Ecto neural progenitor cell (in vitro differentiated cells): Measurements from ENCODE around the gene VMAC.
"Not testable (repeated sequence)": the region's sequence is repeated elsewhere in the genome, so short reads cannot be mapped to it uniquely, and the experiment has no call there.

Experiments
- DNase-seq: peaks from one replicate; pipeline ENCODE4 v3.0.0-alpha.2; 2018; ENCODE audit warnings: low spot score

VMAC gene, protein sequence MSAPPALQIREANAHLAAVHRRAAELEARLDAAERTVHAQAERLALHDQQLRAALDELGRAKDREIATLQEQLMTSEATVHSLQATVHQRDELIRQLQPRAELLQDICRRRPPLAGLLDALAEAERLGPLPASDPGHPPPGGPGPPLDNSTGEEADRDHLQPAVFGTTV

DNA sequence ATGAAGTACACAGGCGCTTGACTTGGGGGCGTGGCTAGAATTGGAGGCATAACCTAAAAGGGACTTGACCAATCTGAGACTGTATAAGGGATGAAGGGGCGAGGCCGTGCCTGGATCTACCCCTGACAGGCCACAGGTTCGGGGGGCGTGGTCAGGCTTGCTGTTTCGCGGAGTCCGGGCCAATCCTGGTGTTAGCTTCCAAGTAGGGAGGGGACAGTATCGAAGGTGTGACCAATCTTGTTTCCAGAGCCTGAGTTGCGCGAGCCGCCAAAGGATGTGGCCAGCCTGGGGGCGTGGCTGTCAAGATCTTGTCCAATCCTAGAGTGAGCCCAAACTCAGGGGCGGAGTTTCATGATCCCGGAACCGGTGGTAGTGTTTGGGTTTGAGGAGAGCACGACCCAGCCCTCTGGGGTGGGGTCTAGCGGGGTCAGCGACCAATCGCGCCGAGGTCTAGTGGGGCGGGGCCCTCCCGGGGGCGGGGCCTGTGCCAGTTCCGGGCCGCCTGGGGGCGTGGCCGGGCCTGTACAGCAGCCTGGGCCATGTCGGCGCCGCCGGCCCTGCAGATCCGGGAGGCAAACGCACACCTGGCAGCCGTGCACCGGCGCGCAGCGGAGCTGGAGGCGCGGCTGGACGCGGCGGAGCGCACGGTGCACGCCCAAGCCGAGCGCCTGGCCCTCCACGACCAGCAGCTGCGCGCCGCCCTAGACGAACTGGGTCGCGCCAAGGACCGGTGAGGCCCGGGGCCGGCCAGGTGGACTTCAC is at the start of gene VMAC:
Gene VMAC (plus strand): TSS at position 521 of the 762 bp plus-strand sequence. CDS start 19 bp downstream, at position 540.
- peak; percentile 99 for DNase-seq

DNA sequence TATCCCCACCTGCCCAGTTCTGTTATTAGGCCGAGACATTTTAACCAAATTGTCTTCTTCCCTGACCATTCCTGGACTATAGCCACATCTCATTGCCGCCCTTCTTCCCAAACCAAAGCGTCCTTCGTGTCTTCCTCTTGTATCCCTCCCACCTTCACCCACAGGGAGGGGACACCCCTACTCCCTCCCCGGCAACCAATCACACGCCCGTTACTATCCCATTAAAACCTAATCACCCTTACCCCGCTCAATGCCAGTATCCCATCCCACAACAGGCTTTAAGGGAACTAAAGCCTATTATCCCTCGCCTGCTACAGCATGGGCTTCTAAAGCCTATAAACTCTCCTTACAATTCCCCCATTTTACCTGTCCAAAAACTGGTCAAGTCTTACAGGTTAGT is 49.5 kb upstream of the VMAC start:
- DNase-seq = not testable (repeated sequence)

DNA sequence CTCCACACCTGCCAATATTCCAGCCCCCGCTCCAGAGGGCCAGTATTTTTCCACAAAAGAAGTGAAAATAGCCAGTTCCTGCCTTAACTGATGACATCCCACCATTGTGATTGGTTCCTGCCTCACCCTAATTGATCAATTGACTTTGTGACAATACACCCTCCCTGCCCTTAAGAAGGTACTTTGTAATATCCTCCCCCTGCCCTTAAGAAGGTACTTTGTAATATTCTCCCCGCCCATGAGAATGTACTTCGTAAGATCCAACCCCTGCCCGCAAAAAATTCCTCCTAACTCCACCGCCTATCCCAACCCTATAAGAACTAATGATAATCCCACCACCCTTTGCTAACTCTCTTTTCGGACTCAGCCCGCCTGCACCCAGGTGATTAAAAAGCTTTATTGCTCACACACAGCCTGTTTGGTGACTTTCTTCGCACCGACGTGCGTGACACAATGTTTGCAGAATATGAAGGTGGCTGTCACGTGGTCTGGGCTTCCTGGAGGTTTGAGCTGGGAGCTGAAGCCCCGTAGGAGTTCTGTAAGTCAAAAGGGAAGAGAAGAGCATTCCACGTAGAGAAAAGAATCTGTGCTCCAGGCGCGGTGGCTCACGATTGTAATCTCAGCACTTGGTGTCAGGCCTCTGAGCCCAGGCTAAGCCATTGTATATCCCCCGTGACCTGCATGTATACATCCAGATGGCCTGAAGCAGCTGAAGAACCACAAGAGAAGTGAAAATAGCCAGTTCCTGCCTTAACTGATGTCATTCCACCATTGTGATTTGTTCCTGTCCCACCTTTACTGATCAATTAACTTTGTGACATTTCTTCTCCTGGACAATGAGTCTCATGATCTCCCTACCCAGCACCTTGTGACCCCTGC is 47.2 kb upstream of the VMAC start:
- no peak for DNase-seq

DNA sequence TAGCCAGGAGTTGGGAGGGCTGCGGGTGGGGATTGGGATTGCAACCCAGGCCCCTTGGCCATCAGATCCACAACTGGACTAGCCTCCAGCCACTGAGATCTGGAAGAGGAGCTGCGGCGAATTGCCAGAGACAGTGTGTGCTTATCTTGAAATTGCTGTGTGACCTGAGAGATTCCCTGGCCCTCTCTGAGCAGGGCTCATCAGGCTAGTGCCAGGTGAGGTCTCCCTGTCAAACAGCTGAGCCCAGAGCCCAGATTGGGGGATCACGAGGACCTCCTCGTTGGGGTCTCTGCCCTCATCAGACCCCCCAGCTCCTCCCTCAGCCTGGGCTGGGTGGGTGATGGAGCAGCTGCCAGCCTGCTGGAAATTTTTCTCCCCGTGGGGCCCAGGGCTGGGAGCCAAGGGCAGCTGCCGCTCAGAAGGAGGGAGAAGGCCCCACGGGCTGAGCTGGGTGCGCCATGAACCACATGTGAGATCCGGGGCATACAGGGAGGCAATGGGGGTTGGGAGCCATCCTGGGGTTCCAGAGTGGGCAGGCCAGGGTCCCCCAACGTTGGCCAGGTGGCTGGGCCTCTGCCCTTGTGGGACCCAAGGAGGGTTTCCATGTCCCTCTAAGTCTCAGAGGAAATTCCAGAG is 41.5 kb upstream of the VMAC start:
- no peak for DNase-seq

DNA sequence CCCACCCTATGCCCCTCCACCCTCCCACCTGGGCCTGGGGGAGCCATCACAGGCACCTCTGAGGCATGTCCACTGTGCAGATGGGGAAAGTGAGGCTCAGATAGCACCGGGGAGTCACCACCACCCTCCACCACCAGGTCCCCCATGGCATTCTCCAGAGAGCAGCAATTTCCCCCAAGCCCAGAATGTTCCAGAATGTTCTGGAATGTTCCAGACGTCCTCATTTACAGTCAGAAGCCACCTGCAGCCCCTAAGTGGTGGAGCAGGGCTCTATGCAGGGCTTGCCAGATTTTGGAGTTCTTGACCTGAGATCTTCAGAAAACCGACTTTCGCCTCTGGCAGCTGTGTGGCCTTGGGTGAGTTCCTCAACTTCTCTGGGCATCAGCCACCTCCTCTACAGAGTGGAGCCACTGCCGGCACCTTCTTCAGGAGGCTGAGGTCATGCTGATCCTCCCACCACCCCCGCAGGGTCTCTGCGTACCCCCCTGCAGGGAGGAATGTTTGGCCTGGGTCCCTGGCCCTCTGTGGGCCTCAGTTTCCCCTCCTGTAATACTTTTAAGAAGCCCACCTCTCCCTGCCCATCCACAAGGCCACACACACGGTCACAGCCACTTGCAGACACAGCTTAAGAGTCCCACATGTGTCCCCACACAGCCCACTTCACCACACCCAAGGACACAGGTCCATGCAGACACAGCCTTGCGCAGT is 40.5 kb upstream of the VMAC start:
- no peak for DNase-seq

DNA sequence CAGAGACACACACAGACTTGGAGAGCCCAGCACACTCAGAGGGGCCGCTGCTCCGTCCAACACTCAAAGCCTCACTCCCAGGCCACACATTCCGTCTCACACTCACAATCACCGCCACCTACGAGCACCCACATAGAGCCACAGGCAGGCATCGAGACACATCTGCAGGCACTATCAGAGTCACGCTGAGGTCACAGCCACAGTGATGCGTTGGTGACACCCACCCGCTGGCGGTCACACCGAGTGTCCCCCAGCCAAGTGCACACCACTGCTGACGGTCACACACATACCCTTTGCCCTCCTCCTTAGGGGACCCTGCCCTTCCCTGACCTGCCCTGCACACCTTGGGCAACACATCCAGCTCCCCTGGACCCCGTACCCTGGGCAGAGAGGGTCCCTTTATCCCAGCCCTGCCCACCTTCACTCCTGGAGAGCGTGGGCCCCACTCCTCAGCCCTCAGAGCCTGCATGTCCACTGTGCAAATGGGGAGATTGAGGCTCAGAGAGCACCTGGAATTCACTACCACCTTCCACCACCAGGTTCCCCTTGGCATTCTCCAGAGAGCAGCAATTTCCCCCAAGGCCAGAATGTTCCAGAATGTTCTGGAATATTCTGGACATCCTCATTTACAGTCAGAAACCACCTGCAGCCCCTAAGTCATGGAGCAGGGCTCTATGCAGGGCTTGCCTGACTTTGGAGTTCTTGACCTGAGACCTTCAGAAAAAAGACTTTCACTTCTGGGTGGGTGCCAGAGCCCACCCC is 39.8 kb upstream of the VMAC start:
- DNase-seq = peak; percentile 37

DNA sequence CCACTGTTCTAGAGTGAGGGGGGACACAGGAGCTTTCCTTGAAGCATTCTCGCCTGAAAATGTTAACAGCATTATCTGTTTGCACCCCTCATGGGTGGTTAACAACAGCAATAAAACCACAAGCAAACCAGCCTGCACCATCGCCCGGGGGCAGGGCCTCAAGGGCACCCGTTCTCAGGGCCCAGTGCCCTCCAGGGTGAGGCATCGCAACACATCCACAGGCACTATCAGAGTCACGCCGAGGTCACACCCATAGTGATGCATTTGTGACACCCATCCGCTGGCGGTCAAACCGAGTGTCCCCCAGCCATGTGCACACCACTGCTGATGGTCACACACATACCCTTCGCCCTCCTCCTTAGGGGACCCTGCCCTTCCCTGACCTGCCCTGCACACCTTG is 38.9 kb upstream of the VMAC start:
- DNase-seq = peak; percentile 37

DNA sequence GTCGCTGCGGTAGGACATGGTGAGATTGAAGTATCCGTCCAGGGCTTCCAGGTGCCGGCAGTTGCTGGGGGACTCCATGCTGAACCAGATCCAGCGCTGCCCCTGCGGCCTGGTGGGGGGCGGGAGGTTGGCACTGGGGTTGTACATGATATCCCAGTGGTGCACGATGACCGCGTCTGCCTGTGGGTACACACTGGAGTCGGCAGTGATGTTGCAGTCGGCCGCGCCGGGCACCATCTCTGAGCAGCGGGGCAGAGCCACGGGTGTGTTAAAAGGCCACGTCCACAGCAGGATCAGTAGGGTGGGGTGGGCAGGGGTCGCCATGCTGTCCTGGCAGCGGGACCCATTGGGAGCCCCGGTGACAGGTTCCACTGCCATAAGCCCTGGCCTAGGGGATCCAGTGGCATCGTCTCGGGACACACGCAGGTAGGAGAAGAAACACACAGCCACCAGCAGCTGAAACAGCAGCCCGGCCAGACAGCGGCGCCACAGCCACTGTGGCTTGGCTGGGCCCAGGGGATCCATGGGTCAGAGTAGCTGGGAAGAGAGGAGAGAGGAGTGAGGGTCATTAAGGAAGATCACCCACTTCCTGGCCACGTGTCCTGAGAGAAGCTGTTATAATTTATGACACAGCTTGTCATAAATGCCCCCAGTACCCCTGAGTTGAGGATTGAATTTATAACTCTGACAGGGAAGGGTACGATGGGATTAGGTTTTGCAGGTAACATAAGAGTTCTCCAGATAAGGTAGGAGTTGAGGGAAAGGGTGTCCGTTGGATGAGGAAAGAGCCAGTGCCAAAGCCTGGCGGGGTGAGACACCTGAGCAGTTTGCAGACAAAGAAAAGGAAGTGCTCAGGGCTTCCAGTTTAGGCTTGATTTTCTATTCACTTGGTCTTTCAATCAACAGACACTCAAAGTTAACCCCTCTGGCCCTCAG is 37.2 kb upstream of the VMAC start:
- DNase-seq = no peak

DNA sequence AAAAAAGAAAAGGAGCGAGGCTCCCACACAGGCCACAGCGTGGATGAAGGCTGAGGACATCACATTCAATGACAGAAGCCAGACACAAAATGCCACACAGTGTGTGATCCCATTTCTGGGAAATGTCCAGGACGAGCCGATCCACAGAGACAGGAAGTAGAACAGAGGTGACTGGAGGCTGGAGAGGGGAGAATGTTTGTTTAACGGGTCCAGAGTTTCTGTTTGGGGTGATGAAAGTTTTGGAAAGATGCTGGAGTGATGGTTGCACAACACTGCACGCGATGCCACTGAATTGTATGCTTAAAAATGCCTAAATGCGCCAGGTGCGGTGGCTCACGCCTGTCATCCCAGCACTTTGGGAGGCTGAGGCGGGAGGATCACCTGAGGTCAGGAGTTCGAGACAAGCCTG is 33.7 kb upstream of the VMAC start:
- no peak for DNase-seq

DNA sequence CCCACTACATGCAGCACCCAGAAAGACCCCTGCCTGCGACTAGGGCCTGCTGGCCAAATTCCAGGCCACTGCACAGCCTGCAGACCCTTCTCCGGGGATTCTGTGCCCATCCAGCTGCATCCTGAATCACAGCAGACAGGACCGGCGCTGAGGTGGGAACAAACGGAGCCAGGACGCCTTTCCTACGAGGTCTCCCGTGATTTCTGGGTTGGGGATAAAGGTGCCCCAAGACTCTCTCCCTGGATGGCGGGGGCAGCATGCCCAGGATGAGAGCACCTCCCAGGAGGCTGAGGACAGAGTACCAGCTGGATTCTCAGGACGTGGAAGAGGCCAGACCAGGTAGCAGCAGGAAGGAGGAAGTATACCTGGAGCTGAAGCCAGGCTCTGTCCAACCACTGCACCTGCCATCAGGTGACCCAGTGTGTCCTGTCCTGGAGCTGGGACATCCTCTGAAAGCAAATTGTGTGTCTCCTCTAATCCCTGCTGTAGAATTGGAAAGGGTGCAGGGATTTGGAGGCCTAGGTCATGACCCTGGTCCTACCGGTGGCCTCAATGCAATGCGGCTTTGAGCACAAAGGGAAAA is 31.0 kb upstream of the VMAC start:
- no peak for DNase-seq

DNA sequence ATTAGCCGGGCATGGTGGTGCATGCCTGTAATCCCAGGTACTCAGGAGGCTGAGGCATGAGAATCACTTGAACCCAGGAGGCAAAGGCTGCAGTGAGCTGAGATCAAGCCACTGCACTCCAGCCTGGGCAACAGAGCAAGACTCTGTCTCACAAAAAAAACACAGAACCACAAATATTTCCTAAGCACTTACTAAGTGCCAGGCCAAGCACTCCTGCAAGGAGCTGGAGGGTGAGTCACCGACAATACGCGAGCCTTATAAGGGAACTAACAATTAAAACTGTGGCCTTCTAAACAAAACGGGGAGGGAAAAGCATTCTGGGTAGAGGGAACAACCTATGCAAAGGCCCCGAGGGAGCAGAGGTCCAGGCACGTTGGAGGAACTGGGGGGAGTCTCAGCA is 30.2 kb upstream of the VMAC start:
- not testable (repeated sequence) for DNase-seq

DNA sequence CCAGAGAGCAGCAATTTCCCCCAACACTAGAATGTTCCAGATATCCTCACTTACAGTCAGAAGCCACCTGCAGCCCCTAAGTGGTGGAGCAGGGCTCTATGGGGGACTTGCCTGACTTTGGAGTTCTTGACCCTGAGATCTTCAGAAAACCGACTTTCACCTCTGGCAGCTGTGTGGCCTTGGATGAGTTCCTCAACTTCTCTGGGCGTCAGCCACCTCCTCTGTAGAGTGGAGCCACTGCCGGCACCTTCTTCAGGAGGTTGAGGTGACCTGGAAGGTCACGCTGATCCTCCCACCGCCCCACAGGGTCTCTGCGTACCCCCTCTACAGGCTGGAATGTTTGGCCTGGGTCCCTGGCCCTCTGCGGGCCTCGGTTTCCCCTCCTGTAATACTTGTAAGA is 27.2 kb upstream of the VMAC start:
- DNase-seq = peak; percentile 39

DNA sequence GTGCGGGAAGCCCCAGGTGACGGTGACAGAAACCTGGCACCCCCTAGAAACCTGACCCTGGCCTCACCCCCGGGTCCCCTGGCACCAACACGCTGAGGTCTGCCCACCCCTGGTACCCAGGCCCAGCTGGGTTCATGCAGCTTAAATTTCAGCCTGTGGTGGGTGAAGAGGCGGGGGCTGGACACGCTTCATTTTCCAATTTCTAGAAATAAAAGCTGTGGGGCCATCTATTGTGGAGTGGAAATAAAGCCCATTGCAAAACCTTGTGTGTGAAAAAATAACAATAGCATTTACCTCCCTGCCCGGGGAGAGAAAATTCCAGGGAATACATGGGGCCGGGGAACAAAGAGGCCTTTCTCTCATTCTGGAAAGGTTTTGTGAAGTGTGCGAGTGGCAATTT is 26.8 kb upstream of the VMAC start:
- DNase-seq = peak; percentile 46

DNA sequence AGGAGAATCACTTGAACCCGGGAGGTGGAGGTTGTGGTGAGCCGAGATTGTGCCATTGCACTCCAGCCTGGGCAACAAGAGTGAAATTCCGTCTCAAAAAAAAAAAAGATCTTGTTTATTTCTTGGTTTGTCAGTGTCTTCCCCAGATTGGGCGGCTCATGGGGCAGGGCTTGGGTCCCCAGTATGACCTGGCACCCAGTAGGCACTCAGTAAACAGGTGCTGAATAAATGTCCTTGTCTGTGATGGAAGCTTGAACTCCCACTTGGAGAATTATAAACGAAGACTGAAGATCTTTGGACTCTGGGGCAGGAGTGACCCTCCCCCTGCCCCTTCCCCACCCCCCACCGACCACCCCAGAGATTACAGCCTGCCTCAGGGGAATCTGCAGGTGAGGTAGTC is 24.5 kb upstream of the VMAC start:
- DNase-seq = no peak

DNA sequence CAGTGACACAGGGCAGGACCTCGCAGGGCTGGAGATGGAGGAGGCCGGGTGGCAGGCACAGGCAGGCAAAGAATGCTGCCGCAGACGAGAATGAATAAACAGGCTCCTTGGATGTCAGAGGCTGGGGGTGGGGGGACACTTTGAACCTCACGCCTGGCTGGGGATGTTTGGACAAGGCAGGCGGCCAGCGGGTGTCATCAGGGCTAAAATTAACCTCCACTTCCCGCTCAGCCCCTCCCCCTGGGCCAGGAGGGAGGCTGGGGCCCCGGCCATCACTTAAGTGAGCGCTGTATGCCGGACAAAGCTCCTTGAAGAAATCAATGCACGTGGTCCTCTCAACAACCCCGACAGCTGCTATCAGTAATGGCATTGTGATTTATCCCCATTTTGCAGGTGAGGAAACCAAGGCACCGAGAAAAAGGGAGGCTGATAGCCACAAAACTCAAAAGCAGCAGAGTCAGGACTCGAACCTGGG is 24.0 kb upstream of the VMAC start:
- DNase-seq = peak; percentile 42

DNA sequence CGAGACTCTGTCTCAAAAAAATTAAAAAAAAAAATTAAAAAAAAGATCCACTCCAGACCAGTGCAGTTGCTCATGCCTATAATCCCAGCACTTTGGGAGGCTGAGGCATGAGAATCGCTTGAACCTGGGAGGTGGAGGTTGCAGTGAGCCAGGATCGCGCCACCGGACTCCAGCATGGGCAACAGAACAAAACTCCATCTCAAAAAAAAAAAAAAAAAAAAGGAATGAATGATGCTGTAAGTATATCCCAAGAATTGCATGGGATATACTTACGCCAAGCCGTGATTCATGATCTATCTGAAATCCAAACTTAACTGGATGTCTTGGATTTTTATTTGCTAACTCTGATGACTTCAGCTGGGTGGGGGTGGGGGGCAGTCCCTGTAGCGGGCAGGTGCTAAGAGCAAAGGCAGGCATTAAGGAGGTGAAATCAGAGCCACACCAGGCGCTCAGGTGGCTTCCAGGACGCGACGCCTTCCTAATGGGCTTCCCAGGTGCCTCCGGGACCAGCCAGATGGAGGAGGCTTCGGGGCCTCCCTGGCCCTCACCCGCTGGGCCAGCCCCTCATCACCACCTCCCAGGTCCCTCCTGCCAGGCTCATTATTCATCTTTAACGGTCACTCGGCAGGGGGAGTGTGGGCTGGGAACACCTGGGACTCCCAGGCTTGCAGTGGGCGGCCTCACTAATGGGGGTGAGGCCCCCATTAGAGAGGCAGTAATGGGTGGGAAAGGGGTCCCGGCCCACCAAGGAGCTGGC is 23.0 kb upstream of the VMAC start:
- DNase-seq = no peak

DNA sequence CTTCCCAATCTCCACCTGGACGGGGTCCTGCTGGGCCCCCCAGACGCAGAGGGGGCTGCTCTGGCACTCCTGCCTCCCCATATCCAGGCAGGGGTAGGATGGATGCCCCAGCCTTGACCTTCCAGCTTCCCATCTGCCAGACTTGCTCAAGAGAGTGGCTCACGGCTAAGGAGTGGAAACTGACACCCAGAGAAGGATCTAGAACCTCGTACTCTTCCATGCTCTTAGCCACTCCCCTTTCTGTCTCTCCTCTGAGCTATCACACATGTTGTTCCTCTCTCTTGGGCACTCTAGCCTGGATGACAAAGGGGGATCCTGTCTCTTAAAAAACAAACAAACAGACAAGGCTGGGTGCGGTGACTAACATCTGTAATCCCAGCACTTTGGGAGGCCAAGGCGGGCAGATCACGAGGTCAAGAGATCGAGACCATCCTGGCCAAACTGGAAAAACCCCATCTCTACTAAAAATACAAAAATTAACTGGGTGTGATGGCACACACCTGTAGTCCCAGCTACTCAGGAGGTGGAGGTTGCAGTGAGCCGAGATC is 22.2 kb upstream of the VMAC start:
- DNase-seq = no peak

DNA sequence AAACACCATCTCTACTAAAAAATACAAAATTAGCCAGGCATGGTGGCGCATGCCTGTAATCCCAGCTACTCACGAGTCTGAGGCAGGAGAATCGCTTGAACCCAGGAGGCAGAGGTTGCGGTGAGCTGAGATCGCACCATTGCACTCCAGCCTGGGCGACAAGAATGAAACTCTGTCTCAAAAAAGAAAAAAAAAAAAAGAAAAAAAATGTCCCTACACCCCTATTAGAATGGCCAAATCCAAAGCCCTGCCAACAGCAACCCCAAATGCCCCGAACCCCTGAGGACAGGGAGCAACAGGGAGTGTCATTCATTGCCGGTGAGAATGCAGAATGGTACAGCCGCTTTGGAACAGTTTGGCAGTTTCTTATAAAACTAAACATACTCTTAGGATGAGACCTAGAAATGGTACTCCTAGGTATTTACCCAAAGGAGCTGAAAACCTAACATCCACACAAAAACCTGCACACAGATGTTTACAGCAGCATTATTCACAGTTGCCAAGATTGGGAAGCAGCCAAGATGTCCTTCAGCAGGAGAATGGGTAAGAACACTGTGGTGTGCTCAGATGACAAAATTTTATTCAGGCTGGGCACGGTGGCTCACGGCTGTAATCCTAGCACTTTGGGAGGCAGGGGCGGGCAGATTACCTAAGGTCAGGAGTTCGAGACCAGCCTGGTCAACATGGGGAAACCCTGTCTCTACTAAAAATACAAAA is 21.4 kb upstream of the VMAC start:
- DNase-seq = not testable (repeated sequence)
